Activated CD4-positive, alpha-beta T cell treated with anti-CD3 and anti-CD28 coated beads, Interleukin-2, amount 10 ng/mL, durations not matched to agents 24 days and 14 days (primary cell): ENCODE data around the gene FZD10. TPM values are rescaled to one million over a fixed set of nuclear protein-coding genes. Genes with fewer than 3 reads are reported as not detected.

ENCODE experiments used
- DNase-seq: peaks from one replicate; pipeline ENCODE4 v3.0.0; 2022
- H3K27ac Mint-ChIP-seq: one replicate; pipeline ENCODE4 v1.8.0; 2022; ENCODE audit warnings: mild to moderate bottlenecking, mixed read lengths
- H3K27me3 Mint-ChIP-seq: one replicate; pipeline ENCODE4 v1.8.0; 2022; ENCODE audit warnings: mixed read lengths
- H3K36me3 Mint-ChIP-seq: one replicate; pipeline ENCODE4 v1.8.0; 2022; ENCODE audit warnings: low read depth, mild to moderate bottlenecking, mixed read lengths
- H3K4me1 Mint-ChIP-seq: one replicate; pipeline ENCODE4 v1.8.0; 2021; ENCODE audit warnings: mixed read lengths
- H3K4me3 Mint-ChIP-seq: one replicate; pipeline ENCODE4 v1.8.0; 2022; ENCODE audit warnings: mild to moderate bottlenecking, moderate library complexity, mixed read lengths
- H3K9me3 Mint-ChIP-seq: one replicate; pipeline ENCODE4 v1.8.0; 2021; ENCODE audit warnings: mixed read lengths
- intact Hi-C: fragments of 100-400 bp; cut with micrococcal nuclease; formaldehyde crosslinking; loops from one replicate; pipeline ENCODE4 v1.15.1; 2023
- total RNA-seq: library from RNA; stranded (reverse); gene quantifications from 2 replicates; pipeline ENCODE4 v1.2.3, GENCODE V29; 2022

The FZD10 gene
- total RNA-seq, 1 donor from 2014 or later, result not detected

GRCh38 chr12:130166306-130166705 is 4.0 kb downstream of the FZD10 start:
- Mint-ChIP-seq H3K36me3 (peaks cover 2% of the 10 kb centered on the region), H3K27me3 (peaks cover 51% of the 10 kb centered on the region), H3K9me3 (no peaks in the 10 kb centered on the region), H3K4me3 (no peak overlapping the region), H3K4me1 (peaks cover 4% of the 10 kb centered on the region), H3K27ac (no peak overlapping the region)
- intact Hi-C loops, result no loop called here
- DNase-seq, result no peak

- H3K4me3 Mint-ChIP-seq, result no peak overlapping the region
- intact Hi-C loops, result no loop called here
- peaks cover 2% of the 10 kb centered on the region for H3K36me3 Mint-ChIP-seq
- DNase-seq, result no peak
- peaks cover 4% of the 10 kb centered on the region for H3K4me1 Mint-ChIP-seq
- H3K27ac Mint-ChIP-seq, result no peak overlapping the region
- H3K9me3 Mint-ChIP-seq, result no peaks in the 10 kb centered on the region
- H3K27me3 Mint-ChIP-seq, result peaks cover 49% of the 10 kb centered on the region
These were observed 5.3 kb downstream of the FZD10 start for GRCh38 chr12:130167537-130167936.

GRCh38 chr12:130169256-130169655 is 7.0 kb downstream of the FZD10 start:
- Mint-ChIP-seq H3K27me3 (peaks cover 45% of the 10 kb centered on the region), H3K4me1 (no peaks in the 10 kb centered on the region)

GRCh38 chr12:130169924-130170323 is 7.7 kb downstream of the FZD10 start:
- Mint-ChIP-seq H3K4me3 (no peak overlapping the region), H3K27ac (no peak overlapping the region), H3K36me3 (no peaks in the 10 kb centered on the region), H3K9me3 (no peaks in the 10 kb centered on the region), H3K27me3 (peaks cover 40% of the 10 kb centered on the region), H3K4me1 (no peaks in the 10 kb centered on the region)
- DNase-seq, result no peak
- intact Hi-C loops, result no loop called here

More at GRCh38 chr12:130169256-130169655, 7.0 kb downstream of the FZD10 start:
- DNase-seq, result no peak
- no peak overlapping the region for H3K27ac Mint-ChIP-seq
- intact Hi-C loops, result no loop called here
- no peaks in the 10 kb centered on the region for H3K36me3 Mint-ChIP-seq
- H3K9me3 Mint-ChIP-seq, result no peaks in the 10 kb centered on the region
- H3K4me3 Mint-ChIP-seq, result no peak overlapping the region

GRCh38 chr12:130170611-130171010 is 8.3 kb downstream of the FZD10 start:
- DNase-seq, result no peak
- H3K4me1 Mint-ChIP-seq, result no peaks in the 10 kb centered on the region
- no peak overlapping the region for H3K4me3 Mint-ChIP-seq
- intact Hi-C loops, result no loop called here
- no peak overlapping the region for H3K27ac Mint-ChIP-seq
- peaks cover 35% of the 10 kb centered on the region for H3K27me3 Mint-ChIP-seq
- H3K9me3 Mint-ChIP-seq, result no peaks in the 10 kb centered on the region
- no peaks in the 10 kb centered on the region for H3K36me3 Mint-ChIP-seq

- no peak for DNase-seq
- intact Hi-C loops, result no loop called here
- Mint-ChIP-seq H3K4me1 (no peaks in the 10 kb centered on the region), H3K9me3 (peaks cover 10% of the 10 kb centered on the region), H3K27me3 (peaks cover 11% of the 10 kb centered on the region), H3K27ac (no peak overlapping the region), H3K4me3 (no peak overlapping the region), H3K36me3 (no peaks in the 10 kb centered on the region)
These were observed 15.5 kb downstream of the FZD10 start for GRCh38 chr12:130177635-130178242.

- no peaks in the 10 kb centered on the region for H3K4me1 Mint-ChIP-seq
- DNase-seq, result no peak
- H3K4me3 Mint-ChIP-seq, result no peak overlapping the region
- intact Hi-C loops, result no loop called here
- H3K36me3 Mint-ChIP-seq, result no peaks in the 10 kb centered on the region
- peaks cover 12% of the 10 kb centered on the region for H3K9me3 Mint-ChIP-seq
- no peak overlapping the region for H3K27ac Mint-ChIP-seq
- peaks cover 9% of the 10 kb centered on the region for H3K27me3 Mint-ChIP-seq
These were observed 16.0 kb downstream of the FZD10 start for GRCh38 chr12:130178282-130178681.

GRCh38 chr12:130179191-130179590 is 16.9 kb downstream of the FZD10 start:
- intact Hi-C loops, result no loop called here
- no peaks in the 10 kb centered on the region for H3K36me3 Mint-ChIP-seq
- H3K4me1 Mint-ChIP-seq, result no peaks in the 10 kb centered on the region
- H3K4me3 Mint-ChIP-seq, result no peak overlapping the region
- H3K27ac Mint-ChIP-seq, result no peak overlapping the region
- H3K27me3 Mint-ChIP-seq, result peaks cover 4% of the 10 kb centered on the region
- H3K9me3 Mint-ChIP-seq, result peaks cover 12% of the 10 kb centered on the region
- no peak for DNase-seq

GRCh38 chr12:130179621-130180020 is 17.4 kb downstream of the FZD10 start:
- H3K27me3 Mint-ChIP-seq, result peaks cover 4% of the 10 kb centered on the region
- no peak overlapping the region for H3K4me3 Mint-ChIP-seq
- peaks cover 12% of the 10 kb centered on the region for H3K9me3 Mint-ChIP-seq
- intact Hi-C loops, result no loop called here
- no peak overlapping the region for H3K27ac Mint-ChIP-seq
- H3K4me1 Mint-ChIP-seq, result no peaks in the 10 kb centered on the region
- no peak for DNase-seq
- H3K36me3 Mint-ChIP-seq, result no peaks in the 10 kb centered on the region

GRCh38 chr12:130181211-130181610 is 18.9 kb downstream of the FZD10 start:
- no peak overlapping the region for H3K27ac Mint-ChIP-seq
- no peak overlapping the region for H3K4me3 Mint-ChIP-seq
- DNase-seq, result no peak
- H3K9me3 Mint-ChIP-seq, result peaks cover 12% of the 10 kb centered on the region
- H3K4me1 Mint-ChIP-seq, result no peaks in the 10 kb centered on the region
- H3K27me3 Mint-ChIP-seq, result peaks cover 4% of the 10 kb centered on the region
- H3K36me3 Mint-ChIP-seq, result no peaks in the 10 kb centered on the region
- intact Hi-C loops, result no loop called here

- peaks cover 12% of the 10 kb centered on the region for H3K9me3 Mint-ChIP-seq
- H3K4me1 Mint-ChIP-seq, result no peaks in the 10 kb centered on the region
- no peak for DNase-seq
- H3K36me3 Mint-ChIP-seq, result no peaks in the 10 kb centered on the region
- no peak overlapping the region for H3K4me3 Mint-ChIP-seq
- intact Hi-C loops, result no loop called here
- no peak overlapping the region for H3K27ac Mint-ChIP-seq
- peaks cover 4% of the 10 kb centered on the region for H3K27me3 Mint-ChIP-seq
These were observed 21.5 kb downstream of the FZD10 start for GRCh38 chr12:130183585-130184370.

- no peaks in the 10 kb centered on the region for H3K4me1 Mint-ChIP-seq
- no peak overlapping the region for H3K4me3 Mint-ChIP-seq
- peaks cover 4% of the 10 kb centered on the region for H3K27me3 Mint-ChIP-seq
- H3K36me3 Mint-ChIP-seq, result no peaks in the 10 kb centered on the region
- DNase-seq, result no peak
- no peak overlapping the region for H3K27ac Mint-ChIP-seq
- H3K9me3 Mint-ChIP-seq, result peaks cover 12% of the 10 kb centered on the region
- intact Hi-C loops, result no loop called here
These were observed 22.3 kb downstream of the FZD10 start for GRCh38 chr12:130184404-130185090.

GRCh38 chr12:130185455-130186391 is 23.5 kb downstream of the FZD10 start:
- H3K36me3 Mint-ChIP-seq, result no peaks in the 10 kb centered on the region
- H3K27ac Mint-ChIP-seq, result no peak overlapping the region
- no peaks in the 10 kb centered on the region for H3K4me1 Mint-ChIP-seq
- no peak for DNase-seq
- intact Hi-C loops, result no loop called here
- peaks cover 12% of the 10 kb centered on the region for H3K9me3 Mint-ChIP-seq
- H3K27me3 Mint-ChIP-seq, result peaks cover 4% of the 10 kb centered on the region
- H3K4me3 Mint-ChIP-seq, result no peak overlapping the region
